ENCODE results near the gene CALD1.

Gene CALD1

DNA sequence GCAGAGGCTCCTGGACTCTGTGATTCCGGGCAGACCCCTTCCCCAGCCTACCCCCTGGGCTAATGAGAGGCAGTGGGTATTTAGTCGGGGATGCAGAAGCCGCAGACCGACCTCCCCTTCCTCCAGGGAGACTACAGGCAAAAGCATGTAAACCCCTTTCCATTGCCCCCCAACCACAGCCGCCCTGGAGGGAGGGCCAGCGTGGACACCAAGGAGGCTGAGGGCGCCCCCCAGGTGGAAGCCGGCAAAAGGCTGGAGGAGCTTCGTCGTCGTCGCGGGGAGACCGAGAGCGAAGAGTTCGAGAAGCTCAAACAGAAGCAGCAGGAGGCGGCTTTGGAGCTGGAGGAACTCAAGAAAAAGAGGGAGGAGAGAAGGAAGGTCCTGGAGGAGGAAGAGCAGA lies 167.9 kb downstream of the CALD1 start:
- TF ChIP-seq, protein P1, sequence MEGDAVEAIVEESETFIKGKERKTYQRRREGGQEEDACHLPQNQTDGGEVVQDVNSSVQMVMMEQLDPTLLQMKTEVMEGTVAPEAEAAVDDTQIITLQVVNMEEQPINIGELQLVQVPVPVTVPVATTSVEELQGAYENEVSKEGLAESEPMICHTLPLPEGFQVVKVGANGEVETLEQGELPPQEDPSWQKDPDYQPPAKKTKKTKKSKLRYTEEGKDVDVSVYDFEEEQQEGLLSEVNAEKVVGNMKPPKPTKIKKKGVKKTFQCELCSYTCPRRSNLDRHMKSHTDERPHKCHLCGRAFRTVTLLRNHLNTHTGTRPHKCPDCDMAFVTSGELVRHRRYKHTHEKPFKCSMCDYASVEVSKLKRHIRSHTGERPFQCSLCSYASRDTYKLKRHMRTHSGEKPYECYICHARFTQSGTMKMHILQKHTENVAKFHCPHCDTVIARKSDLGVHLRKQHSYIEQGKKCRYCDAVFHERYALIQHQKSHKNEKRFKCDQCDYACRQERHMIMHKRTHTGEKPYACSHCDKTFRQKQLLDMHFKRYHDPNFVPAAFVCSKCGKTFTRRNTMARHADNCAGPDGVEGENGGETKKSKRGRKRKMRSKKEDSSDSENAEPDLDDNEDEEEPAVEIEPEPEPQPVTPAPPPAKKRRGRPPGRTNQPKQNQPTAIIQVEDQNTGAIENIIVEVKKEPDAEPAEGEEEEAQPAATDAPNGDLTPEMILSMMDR (IDR thresholded peaks at IDR 0.05) = no peak

GRCh38 chr7:134947831-134948230 lies 168.4 kb downstream of the CALD1 start:
- TF ChIP-seq, protein P1 (IDR thresholded peaks at IDR 0.05) = no peak

DNA sequence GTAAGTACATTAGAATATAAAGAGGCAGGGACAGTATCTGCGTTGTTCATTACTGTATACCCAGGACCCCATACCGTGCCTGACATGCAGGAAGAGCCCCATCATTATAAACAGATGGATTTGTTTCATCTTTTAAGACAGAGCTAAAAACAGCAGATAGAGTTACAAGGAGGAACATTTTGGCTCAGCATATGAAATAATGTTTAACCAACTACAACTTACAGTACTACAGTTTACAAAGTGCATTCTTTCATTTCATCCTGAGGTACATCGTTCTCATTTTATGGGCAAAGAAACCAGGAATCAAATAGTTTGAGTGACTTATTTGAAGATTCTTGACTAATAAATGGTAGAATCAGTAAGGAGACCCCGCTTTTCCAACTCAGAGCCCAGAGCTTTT lies 168.8 kb downstream of the CALD1 start:
- TF ChIP-seq, protein P1 (IDR thresholded peaks at IDR 0.05) = no peak

GRCh38 chr7:134948736-134949135 lies 169.3 kb downstream of the CALD1 start:
- TF ChIP-seq, protein P1 (IDR thresholded peaks at IDR 0.05) = no peak

DNA sequence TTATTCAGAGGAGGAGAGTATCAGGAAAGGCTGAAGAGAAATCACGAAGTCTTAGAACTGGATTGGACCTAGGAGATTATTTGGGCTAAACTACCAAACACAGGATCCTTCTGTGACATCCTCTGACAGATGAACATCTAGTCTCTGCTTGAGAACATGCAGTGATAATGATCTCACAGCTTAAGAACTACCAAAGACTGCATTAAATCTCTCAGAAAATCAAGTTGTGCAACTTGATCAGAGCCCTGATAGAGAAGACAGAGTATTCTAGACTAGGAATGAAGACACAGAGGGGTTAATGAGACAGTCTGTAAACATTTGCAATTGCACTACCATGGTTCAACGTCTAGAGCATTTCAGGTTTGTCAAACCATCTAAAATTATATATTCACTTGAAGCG lies 169.7 kb downstream of the CALD1 start:
- TF ChIP-seq, protein P1 (IDR thresholded peaks at IDR 0.05) = no peak

DNA sequence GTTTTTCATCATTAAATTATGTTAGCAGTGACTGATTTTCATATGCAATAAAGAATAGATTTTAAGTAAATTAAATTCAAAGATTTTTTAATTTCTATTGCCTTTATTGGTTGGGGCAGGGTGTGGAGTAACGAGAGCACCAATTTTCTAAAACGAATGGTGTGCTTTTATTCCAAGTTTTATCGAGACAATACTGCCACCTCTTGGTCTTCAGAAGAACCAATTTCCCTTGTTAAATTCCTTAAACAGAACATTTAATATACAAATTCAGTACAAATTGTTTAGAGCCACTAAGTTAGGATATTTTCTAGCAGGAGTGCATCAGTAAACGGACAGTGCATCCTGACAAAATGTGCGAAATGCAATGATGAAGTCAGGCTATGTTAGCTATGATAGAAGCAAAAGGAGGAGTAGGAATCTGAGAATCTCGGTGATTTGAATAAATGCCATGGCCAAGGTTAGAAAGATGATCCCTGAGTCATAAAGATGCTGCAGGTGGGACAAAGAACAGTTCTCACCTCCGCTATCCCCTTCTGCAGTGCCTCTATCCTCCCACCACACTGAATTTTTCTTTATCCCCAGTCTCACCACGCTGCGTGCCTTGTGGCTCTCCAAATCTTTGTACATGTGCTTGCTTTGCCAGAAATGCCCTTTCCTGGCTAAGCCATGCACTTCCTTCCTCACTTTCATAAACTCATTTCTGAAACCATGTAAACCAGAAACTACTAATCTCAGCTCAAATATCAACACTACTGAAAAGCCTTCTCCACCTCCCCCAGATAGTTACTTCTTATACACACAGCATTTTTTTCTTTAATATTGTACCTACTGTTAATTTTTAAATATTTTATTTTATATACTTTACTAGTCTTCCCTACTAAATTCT lies 175.0 kb downstream of the CALD1 start:
- TF ChIP-seq, protein P1 (IDR thresholded peaks at IDR 0.05) = peak; percentile 72

GRCh38 chr7:134957005-134957404 lies 177.6 kb downstream of the CALD1 start:
- TF ChIP-seq, protein P1 (IDR thresholded peaks at IDR 0.05) = no peak

All from LNCAP (cell line).